Measurements from ENCODE around the gene GPC6.

DNA sequence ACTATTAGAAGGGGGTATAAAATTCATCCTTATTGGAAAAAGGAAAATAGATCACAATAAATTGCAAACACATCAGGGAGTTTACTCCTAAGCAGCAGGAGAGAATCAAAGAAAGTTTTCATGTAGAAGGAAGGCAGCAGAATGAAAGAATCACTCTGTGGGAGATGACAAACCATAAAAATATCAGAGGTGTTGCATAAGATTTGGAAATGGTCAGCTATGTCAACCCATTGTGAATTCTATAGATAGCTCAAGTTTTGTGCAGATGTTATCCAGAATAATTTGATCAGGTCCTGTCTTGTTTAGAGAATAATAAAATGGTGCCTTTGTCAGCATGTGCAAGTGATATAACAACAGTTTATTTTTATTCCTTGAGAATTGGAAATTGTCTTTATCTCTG lies 630.5 kb downstream of the GPC6 start:
- TF ChIP-seq, protein P1, sequence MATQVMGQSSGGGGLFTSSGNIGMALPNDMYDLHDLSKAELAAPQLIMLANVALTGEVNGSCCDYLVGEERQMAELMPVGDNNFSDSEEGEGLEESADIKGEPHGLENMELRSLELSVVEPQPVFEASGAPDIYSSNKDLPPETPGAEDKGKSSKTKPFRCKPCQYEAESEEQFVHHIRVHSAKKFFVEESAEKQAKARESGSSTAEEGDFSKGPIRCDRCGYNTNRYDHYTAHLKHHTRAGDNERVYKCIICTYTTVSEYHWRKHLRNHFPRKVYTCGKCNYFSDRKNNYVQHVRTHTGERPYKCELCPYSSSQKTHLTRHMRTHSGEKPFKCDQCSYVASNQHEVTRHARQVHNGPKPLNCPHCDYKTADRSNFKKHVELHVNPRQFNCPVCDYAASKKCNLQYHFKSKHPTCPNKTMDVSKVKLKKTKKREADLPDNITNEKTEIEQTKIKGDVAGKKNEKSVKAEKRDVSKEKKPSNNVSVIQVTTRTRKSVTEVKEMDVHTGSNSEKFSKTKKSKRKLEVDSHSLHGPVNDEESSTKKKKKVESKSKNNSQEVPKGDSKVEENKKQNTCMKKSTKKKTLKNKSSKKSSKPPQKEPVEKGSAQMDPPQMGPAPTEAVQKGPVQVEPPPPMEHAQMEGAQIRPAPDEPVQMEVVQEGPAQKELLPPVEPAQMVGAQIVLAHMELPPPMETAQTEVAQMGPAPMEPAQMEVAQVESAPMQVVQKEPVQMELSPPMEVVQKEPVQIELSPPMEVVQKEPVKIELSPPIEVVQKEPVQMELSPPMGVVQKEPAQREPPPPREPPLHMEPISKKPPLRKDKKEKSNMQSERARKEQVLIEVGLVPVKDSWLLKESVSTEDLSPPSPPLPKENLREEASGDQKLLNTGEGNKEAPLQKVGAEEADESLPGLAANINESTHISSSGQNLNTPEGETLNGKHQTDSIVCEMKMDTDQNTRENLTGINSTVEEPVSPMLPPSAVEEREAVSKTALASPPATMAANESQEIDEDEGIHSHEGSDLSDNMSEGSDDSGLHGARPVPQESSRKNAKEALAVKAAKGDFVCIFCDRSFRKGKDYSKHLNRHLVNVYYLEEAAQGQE (IDR thresholded peaks at IDR 0.05; ENCODE audit: low read depth), result no peak
- TF ChIP-seq POLR2A (IDR thresholded peaks at IDR 0.05; ENCODE audit: borderline replicate concordance, extremely low read depth, insufficient read depth, insufficient read length), result no peak
